MV-4-11 (cell line): Measurements from ENCODE around the gene ZBTB45.
"Not testable (repeated sequence)": the region's sequence is repeated elsewhere in the genome, so short reads cannot be mapped to it uniquely, and the experiment has no call there.

Source experiments
- DNase-seq: peaks from one replicate; lab custom pipeline; 2025; lab: John Stamatoyannopoulos, UW

ZBTB45 gene

GRCh38 chr19:58554494-58555368 lies 35.1 kb upstream of the ZBTB45 start, which contains the start of gene CHMP2A:
Gene CHMP2A, minus strand, starts transcription at chr19:58555105. Its CDS starts 893 bp downstream, at chr19:58554212.
- no peak for DNase-seq

GRCh38 chr19:58553799-58554493 lies 34.3 kb upstream of the ZBTB45 start:
- DNase-seq: no peak

- DNase-seq: no peak
Observed at GRCh38 chr19:58552655-58553054, 33.0 kb upstream of the ZBTB45 start.

- no peak for DNase-seq
Observed at GRCh38 chr19:58551577-58552471, 32.2 kb upstream of the ZBTB45 start.

- no peak for DNase-seq
Observed at GRCh38 chr19:58551123-58551497, 31.5 kb upstream of the ZBTB45 start.

DNA sequence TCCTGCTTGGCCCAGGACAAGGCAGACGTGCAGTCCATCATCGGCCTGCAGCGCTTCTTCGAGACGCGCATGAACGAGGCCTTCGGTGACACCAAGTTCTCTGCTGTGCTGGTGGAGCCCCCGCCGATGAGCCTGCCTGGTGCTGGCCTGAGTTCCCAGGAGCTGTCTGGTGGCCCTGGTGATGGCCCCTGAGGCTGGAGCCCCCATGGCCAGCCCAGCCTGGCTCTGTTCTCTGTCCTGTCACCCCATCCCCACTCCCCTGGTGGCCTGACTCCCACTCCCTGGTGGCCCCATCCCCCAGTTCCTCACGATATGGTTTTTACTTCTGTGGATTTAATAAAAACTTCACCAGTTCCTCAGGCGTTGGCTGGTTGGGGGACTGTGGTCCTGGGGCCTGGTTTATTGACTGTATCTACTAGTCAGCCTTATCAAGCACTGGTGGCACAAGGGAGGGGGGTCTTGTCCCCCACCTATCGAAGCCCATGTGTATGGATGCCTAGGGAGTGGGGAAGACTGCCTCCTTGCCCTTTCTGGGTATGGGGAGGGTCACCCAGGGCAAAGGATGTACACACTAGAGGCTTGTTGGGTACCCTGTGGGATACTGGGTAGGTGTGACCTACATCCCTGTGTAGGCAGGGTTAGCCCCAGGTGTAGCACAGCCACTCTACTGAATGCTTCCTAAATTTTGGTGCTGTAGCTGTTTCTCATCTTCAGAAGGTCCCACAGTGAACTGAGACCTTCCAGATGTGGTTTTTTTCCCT lies 30.9 kb upstream of the ZBTB45 start:
- no peak for DNase-seq

DNA sequence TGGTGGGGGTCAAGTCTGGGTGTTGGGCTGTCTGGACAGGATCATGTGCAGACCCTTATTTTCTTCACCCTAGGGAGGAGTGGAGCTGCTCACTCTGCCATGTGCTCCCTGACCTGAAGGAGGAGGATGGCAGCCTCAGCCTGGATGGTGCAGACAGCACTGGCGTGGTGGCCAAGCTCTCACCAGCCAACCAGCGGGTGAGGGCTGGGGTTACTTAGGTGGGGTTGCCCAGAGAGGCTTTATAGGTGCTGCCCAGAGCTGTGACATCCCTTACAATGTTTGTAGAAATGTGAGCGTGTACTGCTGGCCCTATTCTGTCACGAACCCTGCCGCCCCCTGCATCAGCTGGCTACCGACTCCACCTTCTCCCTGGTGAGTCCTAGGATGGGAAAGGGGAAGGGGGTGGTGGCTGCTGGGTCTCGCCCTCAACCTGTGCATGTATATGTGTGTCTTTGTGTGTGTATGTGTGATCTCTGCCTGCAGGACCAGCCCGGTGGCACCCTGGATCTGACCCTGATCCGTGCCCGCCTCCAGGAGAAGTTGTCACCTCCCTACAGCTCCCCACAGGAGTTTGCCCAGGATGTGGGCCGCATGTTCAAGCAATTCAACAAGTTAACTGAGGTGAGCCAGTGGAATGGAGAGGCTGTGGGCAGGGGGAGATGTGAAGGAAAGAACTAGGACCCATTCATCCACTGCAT lies 30.2 kb upstream of the ZBTB45 start:
- no peak for DNase-seq

- no peak for DNase-seq
Observed at GRCh38 chr19:58548859-58549663, 29.5 kb upstream of the ZBTB45 start.

DNA sequence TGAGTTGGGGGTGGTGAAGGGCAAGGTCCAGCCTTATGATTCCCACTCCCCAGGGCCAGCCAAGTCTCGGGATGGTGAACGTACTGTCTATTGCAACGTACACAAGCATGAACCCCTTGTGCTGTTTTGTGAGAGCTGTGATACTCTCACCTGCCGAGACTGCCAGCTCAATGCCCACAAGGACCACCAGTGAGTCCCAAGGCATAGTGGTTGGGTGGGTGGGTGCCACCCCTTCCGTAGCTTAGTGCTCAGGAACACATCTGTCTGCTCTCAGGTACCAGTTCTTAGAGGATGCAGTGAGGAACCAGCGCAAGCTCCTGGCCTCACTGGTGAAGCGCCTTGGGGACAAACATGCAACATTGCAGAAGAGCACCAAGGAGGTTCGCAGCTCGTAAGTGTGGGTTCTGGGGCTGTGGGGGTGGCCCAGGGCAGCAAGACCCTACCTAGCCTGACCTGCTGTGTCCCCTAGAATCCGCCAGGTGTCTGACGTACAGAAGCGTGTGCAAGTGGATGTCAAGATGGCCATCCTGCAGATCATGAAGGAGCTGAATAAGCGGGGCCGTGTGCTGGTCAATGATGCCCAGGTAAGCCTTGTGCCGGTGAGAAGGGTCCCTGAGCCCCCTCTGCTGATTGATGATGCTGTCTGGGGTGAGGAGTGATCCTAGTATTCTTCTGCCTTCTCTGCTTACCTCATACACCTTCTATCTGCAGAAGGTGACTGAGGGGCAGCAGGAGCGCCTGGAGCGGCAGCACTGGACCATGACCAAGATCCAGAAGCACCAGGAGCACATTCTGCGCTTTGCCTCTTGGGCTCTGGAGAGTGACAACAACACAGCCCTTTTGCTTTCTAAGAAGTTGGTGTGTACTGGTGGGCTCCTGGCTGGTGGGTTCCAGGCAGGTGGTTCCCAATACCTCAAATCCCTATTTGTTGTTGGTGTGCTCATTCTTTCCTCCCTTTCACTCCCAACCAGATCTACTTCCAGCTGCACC lies 28.0 kb upstream of the ZBTB45 start:
- no peak for DNase-seq

DNA sequence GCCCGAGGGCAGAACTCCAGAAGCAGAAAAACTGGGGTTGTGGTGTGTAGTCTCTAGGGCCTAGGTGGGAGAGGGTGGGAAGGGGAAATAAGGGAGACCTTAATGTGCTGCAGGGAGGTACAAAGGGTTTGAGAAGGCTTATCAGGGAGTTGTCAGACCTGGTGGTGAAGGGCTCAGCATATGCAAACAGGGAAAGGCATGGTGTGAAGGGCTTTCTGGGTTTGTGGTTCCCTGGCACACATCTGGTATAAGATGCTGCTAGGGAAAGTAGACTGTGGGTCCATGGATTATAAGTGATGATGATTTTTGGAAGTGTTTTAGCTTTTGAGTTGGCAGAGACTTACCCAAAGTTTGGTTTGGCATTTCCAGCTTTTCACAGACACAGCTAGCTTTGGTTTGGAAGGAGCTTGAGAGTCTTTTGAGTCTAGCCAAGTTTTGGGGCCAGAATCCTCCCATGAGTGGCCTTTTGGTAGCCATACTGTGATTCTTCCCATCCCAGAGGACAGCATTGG lies 26.5 kb upstream of the ZBTB45 start:
- DNase-seq: no peak

- no peak for DNase-seq
Observed at GRCh38 chr19:58545286-58546018, 25.8 kb upstream of the ZBTB45 start.

DNA sequence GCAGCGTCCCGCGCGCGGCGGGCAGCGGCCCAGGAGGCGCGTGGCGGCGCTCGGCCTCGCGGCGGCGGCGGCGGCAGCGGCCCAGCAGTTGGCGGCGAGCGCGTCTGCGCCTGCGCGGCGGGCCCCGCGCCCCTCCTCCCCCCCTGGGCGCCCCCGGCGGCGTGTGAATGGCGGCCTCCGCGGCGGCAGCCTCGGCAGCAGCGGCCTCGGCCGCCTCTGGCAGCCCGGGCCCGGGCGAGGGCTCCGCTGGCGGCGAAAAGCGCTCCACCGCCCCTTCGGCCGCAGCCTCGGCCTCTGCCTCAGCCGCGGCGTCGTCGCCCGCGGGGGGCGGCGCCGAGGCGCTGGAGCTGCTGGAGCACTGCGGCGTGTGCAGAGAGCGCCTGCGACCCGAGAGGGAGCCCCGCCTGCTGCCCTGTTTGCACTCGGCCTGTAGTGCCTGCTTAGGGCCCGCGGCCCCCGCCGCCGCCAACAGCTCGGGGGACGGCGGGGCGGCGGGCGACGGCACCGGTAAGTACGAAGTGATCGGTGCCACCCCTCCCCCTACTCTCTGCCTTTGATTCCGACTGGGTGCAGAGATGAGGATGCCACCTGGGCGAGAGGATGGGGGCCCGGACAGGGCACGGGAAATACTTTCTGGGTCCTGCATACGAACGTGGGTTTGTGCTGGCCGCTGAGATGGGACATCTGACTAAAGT lies 25.1 kb upstream of the ZBTB45 start:
- no peak for DNase-seq

GRCh38 chr19:58543826-58544590 lies 24.4 kb upstream of the ZBTB45 start, which contains the start of gene TRIM28:
Gene TRIM28, plus strand, starts transcription at chr19:58544064. Its CDS starts 694 bp downstream, at chr19:58544758.
- no peak for DNase-seq

DNA sequence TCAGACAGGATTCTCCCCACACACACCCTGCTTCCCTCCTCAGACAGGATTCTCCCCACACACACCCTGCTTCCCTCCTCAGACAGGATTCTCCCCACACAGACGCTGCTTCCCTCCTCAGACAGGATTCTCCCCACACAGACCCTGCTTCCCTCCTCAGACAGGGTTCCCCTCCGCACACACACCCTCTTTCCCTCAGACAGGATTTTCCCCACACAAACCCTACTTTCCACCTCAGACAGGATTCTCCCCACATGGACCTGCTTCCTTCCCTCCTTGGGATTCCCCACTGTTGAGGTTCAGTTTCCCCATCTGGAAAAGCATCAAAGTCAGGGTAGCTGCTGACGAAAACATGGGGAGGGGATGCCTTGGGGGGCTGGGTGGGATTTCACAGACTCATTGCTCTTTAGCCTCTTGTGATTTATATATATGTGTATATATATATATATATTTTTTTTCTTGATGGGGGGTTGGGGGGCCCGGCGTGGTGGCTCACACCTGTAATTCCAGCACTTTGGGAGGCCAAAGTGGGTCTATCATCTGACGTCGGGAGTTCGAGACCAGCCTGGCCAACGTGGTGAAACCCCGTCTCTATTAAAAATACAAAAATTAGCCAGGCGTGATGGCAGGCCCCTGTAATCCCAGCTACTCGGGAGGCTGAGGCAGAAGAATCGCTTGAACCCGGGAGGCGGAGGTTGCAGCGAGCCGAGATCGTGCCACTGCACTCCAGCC lies 23.2 kb upstream of the ZBTB45 start:
- DNase-seq: not testable (repeated sequence)

DNA sequence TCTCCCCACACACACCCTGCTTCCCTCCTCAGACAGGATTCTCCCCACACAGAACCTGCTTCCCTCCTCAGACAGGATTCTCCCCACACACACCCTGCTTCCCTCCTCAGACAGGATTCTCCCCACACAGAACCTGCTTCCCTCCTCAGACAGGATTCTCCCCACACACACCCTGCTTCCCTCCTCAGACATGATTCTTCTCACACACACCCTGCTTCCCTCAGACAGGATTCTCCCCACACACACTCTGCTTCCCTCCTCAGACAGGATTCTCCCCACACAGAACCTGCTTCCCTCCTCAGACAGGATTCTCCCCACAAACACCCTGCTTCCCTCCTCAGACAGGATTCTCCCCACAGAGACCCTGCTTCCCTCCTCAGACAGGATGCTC lies 19.6 kb upstream of the ZBTB45 start:
- DNase-seq: not testable (repeated sequence)
